HG02588 (cell line): ENCODE measurements around the gene IGF2BP2.
"Not testable (repeated sequence)": the region's sequence is repeated elsewhere in the genome, so short reads cannot be mapped to it uniquely, and the experiment has no call there.

Experiments
- ATAC-seq: cut with Tn5 transposase; IDR thresholded peaks from one replicate; pipeline ENCODE4 v1.9.1; 2021; ENCODE audit warnings: mild to moderate bottlenecking, moderate library complexity; ENCODE audit not compliant: unreplicated experiment

Gene IGF2BP2

DNA sequence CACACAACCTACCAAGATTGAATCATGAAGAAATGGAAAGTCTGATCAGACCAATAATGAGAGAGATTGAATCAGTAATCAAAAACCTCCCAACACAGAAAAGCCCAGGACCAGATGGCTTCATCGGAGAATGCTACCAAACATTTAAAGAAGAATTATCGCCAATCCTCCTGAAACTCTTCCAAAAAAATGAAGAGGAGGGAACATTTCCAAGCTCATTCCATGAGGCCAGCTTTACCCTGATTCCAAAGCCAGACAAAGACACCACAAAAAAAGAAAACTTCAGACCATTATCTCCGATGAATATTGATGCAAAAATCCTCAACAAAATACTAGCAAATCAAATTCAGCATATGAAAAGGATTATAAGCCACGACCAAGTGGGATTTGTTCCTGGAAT, 144.6 kb downstream of the IGF2BP2 start:
- no peak for ATAC-seq

DNA sequence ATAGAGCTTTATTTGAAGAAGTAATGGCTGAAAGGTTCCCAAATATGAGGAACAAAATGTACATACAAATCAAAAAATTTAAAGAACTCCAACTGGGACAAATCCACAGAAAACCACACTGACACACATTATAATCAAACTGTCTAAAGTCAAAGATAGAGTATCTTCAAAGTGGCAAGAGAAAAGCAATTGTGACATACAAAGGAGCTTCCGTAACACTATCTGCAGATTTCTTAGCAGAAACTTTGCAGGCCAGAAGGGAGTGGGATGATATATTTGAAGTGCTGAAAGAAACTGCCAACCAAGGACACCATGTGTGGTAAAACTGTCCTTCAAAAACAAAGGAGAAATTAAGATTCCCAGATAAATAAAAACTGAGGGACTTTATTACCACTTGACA, 146.8 kb downstream of the IGF2BP2 start:
- ATAC-seq: no peak

DNA sequence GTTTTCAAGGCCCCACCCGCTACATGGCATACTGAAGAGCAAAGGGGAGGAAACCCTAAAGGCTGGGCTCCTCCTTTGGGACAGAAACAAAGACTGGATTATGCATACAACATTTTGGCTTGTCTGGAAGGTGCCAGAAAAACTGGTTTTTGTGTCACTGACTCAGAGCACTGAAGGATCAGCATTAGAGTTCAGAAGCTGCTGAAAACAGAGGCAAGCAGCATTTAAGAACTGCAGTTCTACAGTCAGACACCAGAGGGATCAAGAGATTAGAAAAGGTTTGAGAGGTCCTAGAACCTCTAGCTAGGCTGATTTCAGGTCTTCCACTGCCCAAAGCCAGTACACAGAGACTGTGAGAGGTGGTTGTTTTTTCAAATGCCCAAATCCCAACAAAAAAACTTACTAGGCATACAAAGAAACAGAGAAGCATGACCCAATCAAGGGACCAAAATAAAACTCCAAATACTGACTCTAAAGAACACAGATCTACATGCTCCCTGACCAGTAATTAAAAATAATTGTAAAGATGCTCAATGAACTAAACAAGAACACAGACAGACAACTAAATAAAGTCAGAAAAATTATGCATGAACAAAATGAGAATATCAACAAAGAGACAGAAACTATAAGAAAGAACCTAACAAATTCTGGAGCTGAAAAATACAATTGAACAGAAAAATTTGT, 147.6 kb downstream of the IGF2BP2 start:
- ATAC-seq: no peak

DNA sequence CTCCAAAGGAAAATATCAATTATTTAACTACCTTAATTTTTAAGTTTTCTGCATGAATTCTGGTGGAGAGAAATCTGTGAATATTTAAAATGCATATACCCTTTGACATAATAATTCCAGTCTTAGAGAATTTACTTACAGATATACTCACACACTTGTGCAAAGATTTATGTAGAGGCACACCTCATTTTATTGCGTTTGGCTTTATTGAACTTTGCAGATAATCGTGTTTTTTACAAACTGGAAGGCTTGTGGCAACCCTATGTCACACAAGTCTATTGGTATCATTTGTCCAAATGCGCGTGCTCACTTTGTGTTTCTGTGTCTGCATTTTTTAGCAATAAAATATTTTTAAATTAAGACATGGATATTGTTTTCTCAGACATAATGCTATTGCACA, 157.3 kb downstream of the IGF2BP2 start:
- ATAC-seq: no peak

DNA sequence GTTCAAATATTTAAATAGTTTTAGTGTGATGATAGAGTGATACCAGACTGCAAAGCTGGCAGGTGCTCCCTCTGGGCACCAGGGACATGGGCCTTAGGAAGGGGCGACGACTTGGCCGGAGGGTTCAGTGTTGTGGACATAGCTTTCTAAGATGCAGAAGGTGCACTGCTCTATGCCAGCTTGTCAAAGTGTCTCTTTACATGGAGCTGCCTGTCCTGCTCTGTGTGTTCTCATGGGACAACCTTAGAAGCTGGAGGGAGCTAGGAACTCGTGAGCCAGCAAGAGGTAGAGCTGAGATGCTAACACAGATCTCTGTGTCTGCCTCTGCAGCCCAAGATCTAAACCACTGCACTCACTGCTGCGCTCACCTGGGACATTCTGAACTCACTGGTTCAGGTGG, 160.9 kb downstream of the IGF2BP2 start:
- ATAC-seq: no peak

DNA sequence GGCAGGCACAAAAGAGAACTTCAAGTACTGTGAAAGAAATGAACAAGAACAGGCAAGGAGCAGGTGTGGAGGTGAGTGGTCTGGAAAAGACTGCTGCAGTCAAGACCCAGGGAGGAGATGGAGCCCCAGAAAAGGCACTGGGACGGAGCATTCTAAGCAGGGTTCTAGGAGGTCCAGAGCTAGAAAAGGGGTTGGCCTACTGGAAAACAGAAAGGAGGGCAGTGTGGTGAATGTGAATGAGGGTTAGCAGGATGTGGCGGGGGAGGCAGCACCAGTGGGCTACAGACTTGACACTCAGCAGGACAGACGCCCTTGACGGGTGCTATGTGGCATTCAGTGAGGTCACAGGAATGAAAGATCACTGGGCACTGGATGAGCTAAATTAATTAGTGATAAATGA, 163.1 kb downstream of the IGF2BP2 start:
- ATAC-seq: no peak

DNA sequence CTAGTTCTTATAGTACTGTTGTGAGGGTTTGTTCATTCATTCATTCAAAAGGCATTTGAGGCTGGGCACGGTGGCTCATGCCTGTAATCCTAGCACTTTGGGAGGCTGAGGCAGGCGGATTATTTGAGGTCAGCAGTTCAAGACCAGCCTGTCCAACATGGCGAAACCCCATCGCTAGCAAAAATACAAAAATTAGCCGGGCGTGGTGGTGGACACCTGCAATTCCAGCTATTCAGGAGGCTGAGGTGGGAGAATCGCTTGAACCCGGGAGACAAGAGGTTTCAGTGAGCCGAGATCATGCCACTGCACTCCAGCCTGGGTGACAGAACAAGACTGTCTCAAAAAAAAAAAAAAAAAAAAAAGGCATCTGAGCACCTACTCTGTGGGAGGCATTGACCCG, 163.5 kb downstream of the IGF2BP2 start:
- ATAC-seq: not testable (repeated sequence)

DNA sequence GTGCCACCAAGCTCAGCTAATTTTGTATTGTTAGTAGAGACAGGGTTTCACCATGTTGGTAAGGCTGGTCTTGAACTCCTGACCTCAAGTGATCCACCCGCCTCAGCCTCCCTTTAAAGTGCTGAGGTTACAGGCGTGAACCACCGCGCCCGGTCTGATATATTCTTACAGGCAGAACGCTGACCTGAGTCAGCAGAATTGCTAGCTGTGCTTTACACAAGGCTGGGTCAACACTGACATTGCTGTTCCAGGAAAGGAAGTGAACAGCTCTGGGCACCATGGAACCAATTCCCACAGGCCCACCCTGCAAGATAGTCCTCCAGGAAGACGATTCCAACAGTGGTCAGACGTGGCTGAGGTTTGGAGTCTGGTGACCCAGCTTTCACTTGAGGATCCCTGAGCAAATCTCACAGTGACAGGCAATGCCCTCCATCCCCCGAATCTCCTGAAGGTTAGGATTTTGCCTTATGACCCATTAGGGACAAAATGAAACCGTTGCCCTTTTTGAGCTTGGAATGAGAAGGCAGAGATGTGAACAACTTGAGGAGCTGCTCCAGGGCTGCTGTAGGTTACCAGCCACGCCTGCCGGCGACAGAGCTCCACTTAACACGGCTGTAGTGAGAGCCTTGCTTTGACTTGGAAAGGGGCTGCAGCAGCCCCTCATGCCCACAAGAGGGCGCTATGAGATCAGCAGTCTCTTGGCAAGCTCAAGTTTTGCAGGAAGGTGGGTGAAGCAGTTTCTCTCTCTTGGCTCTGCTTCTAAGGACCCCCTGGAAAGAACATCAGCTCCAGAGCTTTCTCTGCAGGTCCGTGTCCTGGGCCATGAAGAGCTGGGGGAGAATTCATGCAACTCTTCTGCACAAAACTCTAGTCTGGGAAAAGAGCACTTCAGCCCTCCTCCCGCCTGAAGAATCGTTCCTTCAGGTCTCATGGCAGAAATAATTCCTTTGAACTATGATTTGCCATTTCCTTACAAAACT, 164.6 kb downstream of the IGF2BP2 start:
- no peak for ATAC-seq

DNA sequence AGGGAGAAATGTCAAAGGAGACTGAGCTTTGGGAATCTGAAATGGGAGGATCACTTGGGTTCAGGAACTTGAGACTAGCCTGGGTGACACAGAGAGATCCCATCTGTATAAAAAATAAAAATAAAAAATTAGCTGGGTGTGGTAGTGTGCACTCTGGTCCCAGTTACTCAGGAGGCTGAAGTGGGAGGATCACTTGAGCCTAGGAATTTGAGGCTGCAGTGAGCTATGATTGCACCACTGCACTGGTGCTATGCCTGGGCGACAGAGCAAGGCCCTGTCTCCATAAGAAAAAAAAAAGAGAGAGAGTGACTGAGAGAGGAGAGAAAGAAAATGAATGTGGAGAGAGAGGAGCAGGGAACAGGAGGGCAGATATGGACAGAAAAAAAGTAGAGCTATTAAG, 165.9 kb downstream of the IGF2BP2 start:
- ATAC-seq: no peak

DNA sequence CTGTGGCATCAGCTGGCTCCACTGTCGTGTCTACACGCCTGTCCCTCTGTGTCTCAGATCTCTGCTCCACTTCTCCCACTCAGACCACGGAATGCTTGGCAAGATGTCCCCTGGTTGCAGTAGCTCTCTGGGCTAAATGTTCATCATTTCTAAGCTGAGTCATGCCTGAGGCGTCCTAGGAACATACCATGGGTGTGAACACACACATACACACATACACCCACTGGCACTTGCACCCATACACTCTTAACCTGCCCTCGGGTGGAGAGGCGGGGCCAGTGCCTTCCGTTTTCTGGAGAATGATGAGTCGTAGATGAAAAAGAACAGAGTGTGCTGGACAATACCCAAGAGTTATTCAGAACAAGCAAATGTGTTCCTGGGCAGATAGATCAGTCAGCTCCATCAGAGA, 166.3 kb downstream of the IGF2BP2 start:
- ATAC-seq: no peak

DNA sequence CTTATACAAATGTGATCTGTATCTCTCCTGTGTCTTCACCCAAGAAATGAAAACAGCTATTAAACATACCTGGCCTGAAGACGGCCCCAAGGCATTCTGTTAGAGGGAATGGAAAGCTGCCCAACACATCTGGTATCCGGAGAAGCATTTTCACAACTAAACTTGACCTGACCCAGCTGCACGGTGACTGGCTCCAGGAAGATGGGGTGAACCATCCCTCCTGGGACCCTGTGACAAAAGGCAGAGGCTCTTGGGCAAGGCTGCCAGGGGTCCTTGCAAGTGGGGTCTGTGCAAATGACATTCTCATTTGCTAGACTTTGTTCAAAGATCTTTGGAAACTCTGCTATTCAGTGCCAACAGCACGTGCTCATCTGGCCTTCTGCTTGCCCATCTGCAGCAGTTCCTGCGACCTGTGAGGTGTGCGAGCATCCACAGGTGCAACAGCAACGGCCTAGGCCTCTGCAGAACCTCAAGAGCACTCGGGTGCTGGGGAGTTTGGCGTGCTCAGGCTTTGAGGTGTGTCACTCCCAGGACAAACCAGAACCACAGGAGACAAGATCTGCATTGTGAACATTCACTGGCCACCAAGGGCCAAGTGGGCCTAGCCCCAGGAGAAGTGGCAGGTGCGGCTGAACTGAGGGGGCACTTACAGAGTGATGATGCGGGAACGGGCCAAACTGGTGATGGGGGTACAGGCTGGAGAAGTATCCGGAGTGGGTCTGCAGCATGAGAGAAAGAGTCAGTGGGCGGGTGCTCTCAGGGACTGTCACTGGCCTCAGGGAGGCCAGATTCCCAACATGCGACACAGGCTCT, 166.9 kb downstream of the IGF2BP2 start:
- ATAC-seq: no peak

DNA sequence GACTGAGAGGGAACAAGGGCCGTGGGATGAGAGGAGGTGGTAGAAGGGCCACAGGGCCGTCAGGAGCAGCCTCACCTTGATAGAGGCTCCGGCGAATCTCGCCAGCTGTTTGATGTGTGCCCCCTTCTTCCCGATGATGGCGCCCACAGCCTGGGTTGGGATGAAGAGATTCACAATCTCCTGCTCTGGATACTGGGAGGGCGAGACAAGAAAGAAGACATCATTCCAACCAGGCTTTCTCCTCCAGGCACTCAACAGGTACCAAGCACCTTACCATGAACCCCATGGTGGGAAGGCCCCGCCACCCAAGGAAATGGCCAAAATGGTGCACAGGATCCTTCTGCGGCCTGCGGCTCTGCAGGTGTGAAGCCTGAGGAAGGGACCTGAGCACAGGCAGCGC, 167.6 kb downstream of the IGF2BP2 start:
- no peak for ATAC-seq

DNA sequence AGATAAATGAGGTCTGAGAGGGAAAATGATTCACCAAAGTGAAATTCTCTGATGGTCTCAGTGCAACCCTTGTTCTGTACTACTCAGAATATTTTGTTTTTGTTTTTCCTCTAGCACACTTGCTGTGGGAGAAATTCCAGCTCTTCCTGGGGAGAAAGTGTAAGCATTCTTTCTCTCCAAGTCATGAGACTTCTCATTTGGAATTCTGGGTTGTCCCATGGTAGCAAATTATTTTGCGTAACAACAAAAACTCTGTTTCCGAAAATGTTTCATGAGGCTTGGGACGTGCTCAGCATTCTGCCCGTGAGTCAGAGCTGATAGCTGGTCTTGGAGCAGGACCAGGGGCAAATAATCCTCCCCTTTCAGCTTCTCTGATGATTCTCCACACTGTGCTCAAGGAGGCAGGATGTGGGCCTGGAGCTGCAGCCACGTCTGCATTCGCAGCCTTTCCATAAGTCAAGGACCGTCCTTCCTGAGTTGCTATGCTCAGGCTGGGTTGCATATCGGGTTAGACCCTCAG, 168.5 kb downstream of the IGF2BP2 start:
- ATAC-seq: no peak

DNA sequence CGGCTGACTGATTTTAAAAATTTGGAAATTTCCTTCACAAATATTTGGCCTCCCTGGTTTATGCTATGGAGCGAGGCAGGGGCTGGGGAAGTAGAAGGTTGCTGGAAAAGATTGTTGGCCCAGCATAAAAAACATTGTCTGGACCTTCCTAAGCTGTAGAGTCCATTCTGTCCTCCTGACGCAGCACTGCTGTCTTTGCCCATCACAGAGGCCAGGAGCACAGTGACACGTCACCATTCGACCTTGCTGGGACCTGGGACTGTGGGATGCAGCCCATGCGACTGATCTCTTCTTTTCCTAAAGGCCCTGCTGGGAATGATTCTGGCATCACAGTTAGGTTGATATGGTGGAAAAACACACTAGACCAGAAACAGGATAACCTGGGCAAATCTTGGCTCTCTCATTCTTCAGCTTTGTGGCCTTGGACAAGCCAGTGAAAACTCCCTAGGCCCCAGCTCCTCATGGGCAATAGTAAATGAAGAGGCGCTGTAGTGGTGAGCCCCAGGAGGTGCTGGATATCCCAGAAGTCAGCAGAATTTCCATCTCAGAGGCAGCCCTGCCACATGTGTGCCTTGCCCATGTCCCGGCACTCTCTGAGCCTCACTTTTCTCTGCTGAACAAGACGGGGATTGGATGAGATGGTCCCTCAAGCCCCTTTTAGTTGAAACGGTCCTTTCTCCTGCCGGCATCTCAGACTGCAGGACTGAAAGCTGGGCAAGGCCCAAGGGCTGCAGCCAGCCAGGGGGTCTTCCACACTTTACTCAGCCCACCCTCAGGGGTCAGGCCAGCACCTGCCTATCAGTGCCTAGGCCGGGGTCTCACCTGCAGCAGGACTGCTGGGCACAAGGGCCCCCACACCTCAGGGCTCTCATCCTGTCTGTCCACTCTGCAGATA, 169.2 kb downstream of the IGF2BP2 start:
- no peak for ATAC-seq

DNA sequence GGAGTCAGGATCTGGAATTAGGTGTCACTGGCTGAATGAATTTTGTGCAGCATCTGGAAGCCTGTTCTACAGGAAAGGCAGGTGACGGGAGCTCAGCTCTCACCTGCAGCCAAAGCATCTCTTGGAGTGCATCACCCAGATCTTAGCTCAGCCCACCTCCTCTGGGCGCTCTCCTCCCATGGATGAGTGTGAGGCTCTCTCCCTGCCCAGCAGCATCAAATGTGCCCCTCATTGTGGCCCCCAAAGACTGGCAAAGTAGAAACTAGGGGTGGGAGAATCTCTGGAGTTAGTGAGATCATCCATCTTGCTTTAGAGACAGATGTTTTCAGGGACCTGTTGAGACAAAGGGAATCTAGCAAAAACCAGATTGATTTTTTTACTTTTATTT, 170.1 kb downstream of the IGF2BP2 start:
- no peak for ATAC-seq

DNA sequence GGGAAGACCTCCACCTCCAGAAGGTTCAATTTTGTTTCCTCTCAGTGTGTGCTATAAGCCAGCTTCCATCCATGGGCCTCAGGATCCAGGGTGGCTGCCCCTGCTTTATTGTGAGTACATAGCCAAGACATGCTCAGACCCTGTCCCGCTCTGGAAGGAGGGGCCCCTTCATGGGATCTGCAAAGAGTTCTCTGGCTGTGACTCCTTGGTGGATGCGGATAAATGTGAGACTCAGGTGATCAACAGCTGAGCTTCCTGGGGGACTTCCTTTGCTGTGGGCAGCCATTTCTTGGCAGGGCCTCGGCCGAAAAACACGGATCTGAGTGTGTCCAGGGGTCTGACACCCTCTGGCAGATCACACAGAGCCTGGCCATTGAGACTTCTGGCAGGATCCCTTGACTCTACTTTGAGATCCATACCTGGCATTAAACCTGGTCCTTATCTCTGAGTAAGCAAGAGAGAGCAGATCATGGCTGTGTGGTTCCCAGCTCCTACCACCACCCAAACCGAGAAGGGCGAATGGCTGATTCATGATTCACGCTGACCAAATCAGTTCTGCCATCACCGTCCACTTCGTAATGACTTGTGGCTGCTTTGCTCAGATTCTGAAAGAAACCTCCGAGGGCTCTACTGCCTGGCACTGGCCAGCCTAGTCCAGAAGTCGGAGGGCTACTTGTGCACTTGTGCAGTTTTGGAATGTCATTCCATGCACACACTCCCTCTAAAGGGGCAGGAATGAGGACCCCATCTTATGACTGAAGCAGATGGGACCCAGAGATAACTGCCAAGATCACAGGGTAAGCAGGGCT, 170.7 kb downstream of the IGF2BP2 start:
- ATAC-seq: no peak

DNA sequence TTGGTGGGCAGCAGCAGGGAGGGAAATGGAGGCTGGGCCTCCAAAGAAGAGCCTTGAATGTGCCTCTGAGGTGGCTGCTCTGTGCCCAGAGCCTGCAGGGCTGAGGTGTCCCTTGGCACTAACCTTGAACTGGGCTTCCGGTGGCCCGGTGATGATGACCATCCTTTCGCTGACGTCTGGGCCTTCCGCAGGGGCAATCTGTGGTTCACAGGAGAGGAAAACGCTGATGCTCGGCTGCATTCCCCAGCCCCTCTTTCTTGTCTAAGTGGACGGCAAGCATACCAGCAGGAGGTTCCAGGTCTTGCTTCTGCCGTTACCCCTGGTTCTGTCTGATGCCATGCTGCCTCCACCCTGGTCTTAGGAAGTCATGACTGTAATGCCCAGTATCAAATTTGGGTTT, 172.9 kb downstream of the IGF2BP2 start:
- no peak for ATAC-seq

DNA sequence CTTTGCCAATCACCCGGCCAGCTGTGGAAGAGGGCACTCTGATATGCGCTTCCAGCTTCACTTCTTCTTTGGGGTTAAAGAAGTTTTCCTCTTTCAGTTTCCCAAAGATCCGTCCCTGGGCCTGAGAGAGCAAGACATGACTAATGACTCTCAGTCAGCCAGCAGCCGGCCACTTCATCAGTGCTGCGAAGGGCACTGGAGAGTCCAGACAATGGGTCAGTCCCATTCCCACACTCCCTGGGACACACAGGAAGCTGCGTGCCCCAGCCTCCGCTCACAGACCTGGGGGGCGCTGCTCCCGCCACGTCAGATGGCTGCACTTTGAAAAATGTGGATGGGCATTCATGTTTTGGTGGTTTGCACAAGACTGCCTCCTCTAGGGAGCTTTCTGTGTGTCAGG, 175.4 kb downstream of the IGF2BP2 start:
- no peak for ATAC-seq

DNA sequence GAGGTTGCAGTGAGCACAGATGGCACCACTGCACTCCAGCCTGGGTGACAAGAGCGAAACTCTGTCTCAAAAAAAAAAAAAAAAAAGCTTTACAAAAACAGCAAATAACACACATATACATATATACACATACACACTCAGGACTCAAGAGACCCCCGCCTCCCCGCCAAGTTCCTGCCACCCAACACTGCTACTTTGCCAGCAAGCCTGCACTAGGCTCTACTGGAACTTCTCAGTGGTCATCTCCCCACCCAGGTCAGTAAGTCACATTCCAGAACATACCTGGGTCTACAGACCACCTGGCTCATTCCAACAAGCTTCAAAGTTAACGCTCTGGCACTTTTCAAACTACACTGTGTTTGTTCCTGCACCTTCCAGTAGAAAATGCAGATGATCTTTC, 176.4 kb downstream of the IGF2BP2 start:
- ATAC-seq: no peak

DNA sequence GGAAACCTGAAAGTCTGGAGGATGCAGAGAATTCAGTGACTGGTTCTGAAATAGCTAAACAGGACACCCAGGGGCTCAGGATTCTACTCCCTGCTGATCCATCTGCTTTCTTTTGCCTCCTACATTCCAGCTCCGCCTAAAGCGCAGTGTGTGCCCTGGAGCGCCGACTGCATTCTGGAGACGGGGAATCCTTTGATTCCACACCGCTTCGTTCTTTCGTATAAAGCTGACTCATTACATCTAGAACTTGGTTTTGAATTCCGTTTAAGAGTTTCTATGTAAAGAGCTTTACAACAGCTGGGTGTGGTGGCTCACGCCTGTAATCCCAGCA, 177.0 kb downstream of the IGF2BP2 start:
- no peak for ATAC-seq
